NB4 (cell line): ENCODE measurements around the gene PA2G4.
A peak's percentile ranks its signal among the peaks of the same experiment; 100 is the strongest.

Source experiments
- MAX ChIP-seq: IDR thresholded peaks from 2 replicates; pipeline ENCODE4 v1.6.1; 2011; ENCODE audit warnings: low read depth, low read length
- MYC ChIP-seq: IDR thresholded peaks from 2 replicates; pipeline ENCODE4 v1.6.1; 2011; ENCODE audit warnings: low read depth, low read length
- POLR2A ChIP-seq: IDR thresholded peaks from 2 replicates; pipeline ENCODE4 v1.6.1; 2011; ENCODE audit warnings: mild to moderate bottlenecking; ENCODE audit not compliant: insufficient read length; ENCODE audit errors: extremely low read depth
- TF ChIP-seq, protein P1 (sequence below): IDR thresholded peaks from one replicate; pipeline ENCODE4 v1.5.1; 2012; ENCODE audit warnings: low read depth, low read length

DNA sequence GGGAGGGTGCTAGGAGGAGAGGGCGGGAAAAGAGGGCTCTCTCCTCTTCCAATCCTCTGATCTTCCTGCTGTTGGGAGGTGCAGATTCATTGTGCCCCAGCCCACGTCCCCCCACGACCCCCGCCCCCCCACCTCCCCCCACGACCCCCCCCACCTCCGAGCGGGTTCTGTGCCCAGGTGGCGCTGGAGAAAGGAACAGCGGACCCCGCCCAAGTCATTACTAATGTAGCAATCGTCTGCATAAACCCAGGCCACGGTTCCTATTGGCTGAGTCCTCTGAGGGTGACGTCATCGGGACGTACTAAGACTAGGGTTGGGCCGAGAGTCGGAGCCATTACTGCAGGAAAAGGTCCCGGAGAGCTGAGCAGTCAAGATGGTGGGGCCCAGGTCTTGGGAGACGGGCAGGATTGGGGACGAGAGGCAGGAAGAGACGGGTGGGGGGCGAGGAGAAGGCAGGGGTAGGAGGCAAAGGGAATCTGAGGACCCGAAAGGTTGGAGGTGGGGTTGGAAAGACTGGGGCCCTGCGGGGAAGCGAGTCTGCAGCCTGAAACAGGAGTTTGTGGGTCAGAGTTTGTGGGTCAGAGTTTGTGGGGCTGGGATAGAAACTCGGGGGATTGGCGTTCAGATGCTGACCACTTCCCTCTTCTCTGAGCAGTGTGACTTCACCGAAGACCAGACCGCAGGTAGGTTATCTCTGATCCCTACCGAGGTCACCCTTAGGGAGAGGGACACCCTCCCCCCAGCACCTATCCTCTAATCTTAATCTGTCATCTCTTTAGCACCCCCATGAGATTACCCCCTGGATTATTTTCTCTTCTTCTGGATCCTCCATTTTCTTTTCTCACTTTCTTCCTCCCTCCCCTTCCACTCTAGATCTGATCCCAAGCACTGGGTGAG lies 53.9 kb downstream of the PA2G4 start, which contains the start of gene MYL6:
- peak; percentile 94 for TF ChIP-seq POLR2A
- no peak; the same call in 1 of the 2 replicates for TF ChIP-seq MAX
- TF ChIP-seq, protein P1, sequence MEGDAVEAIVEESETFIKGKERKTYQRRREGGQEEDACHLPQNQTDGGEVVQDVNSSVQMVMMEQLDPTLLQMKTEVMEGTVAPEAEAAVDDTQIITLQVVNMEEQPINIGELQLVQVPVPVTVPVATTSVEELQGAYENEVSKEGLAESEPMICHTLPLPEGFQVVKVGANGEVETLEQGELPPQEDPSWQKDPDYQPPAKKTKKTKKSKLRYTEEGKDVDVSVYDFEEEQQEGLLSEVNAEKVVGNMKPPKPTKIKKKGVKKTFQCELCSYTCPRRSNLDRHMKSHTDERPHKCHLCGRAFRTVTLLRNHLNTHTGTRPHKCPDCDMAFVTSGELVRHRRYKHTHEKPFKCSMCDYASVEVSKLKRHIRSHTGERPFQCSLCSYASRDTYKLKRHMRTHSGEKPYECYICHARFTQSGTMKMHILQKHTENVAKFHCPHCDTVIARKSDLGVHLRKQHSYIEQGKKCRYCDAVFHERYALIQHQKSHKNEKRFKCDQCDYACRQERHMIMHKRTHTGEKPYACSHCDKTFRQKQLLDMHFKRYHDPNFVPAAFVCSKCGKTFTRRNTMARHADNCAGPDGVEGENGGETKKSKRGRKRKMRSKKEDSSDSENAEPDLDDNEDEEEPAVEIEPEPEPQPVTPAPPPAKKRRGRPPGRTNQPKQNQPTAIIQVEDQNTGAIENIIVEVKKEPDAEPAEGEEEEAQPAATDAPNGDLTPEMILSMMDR, result no peak
- peak; percentile 48; the same call in 1 of the 2 replicates for TF ChIP-seq MYC
